Stomach (tissue), 4 donors: ENCODE data around the gene SDCCAG8.

Experiments used
- POLR2A ChIP-seq, 4 donors: fragments of 450-650 bp; IDR thresholded peaks; one replicate each; pipeline ENCODE4 v1.6.1; 2016; ENCODE audit warnings: antibody characterized with exemption in 4 of 4, control low read depth in 2 of 4, mild to moderate bottlenecking in 1 of 4, moderate library complexity in 1 of 4
- POLR2AphosphoS5 ChIP-seq, 3 donors: sonication (generic); formaldehyde crosslinking; IDR thresholded peaks; one replicate each; pipeline ENCODE4 v1.6.1; 2016; ENCODE audit warnings: antibody characterized with exemption in 3 of 3
- TF ChIP-seq, protein P1 (sequence below), 7 experiments: fragments of 450-650 bp in 4 of 7; fragments of 200-600 bp in 3 of 7; sonication (generic) in 3 of 7; IDR thresholded peaks; one replicate each; pipeline ENCODE4 v1.5.1; 2016 to 2019; ENCODE audit warnings: antibody characterized with exemption in 7 of 7, control low read depth in 2 of 7, mild to moderate bottlenecking in 1 of 7

DNA sequence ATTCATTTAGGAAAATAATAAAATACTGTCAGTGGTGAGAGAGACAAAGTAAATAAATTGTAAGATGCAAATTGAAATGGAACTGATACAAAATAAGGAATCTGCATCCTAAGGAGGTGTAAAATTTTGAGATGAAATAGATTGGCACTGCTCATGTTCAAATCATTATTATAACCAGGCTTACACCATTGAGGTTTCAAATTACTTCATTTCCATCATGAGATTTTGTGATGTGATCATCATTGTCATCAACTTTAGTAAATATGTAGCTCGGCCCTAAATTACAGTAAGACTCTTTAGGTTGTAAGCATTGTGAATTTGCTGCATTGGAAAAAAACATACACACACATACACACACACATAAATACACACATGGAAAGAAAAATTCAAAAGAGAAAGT is 123.4 kb downstream of the SDCCAG8 start:
- TF ChIP-seq POLR2A (IDR thresholded peaks at IDR 0.05) (no peak), POLR2AphosphoS5 (IDR thresholded peaks at IDR 0.05) (no peak)
- TF ChIP-seq, protein P1, sequence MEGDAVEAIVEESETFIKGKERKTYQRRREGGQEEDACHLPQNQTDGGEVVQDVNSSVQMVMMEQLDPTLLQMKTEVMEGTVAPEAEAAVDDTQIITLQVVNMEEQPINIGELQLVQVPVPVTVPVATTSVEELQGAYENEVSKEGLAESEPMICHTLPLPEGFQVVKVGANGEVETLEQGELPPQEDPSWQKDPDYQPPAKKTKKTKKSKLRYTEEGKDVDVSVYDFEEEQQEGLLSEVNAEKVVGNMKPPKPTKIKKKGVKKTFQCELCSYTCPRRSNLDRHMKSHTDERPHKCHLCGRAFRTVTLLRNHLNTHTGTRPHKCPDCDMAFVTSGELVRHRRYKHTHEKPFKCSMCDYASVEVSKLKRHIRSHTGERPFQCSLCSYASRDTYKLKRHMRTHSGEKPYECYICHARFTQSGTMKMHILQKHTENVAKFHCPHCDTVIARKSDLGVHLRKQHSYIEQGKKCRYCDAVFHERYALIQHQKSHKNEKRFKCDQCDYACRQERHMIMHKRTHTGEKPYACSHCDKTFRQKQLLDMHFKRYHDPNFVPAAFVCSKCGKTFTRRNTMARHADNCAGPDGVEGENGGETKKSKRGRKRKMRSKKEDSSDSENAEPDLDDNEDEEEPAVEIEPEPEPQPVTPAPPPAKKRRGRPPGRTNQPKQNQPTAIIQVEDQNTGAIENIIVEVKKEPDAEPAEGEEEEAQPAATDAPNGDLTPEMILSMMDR (IDR thresholded peaks at IDR 0.05) = no peak
